Body of pancreas (tissue), 4 donors: Measurements from ENCODE around the gene HMX2. TPM values are rescaled to one million over a fixed set of nuclear protein-coding genes. Genes with fewer than 3 reads are reported as not detected.

Source experiments
- ATAC-seq: fragments of 150-250 bp; one replicate; pipeline ENCODE4 v1.9.1; 2016
- DNase-seq, 4 donors: peaks; one replicate each; pipeline ENCODE4 v3.0.0-alpha.2; 2019
- H3K27ac ChIP-seq, 4 donors: fragments of 200-600 bp; sonication (generic); 1 replicate in 3 of 4; 2 replicates in 1 of 4; pipeline versions ENCODE4 v1.5.1 to v1.6.1; 2016 to 2019; ENCODE audit warnings: mild to moderate bottlenecking in 1 of 4, mixed read lengths in 1 of 4, moderate library complexity in 1 of 4
- H3K27me3 ChIP-seq, 2 donors: fragments of 200-600 bp; sonication (generic); one replicate each; pipeline ENCODE4 v1.6.0; 2016; ENCODE audit warnings: mild to moderate bottlenecking in 1 of 2
- H3K36me3 ChIP-seq, 2 donors: fragments of 200-600 bp; sonication (generic); replicated peaks in 1 of 2; 2 replicates each; pipeline ENCODE4 v1.5.1; 2016; ENCODE audit warnings: low read depth in 2 of 2; ENCODE audit not compliant: insufficient read depth in 1 of 2
- H3K4me1 ChIP-seq: fragments of 200-600 bp; sonication (generic); one replicate; pipeline ENCODE4 v1.6.0; 2016
- H3K4me3 ChIP-seq, 2 donors: fragments of 200-600 bp; sonication (generic); 1 replicate in 1 of 2; 2 replicates in 1 of 2; pipeline ENCODE4 v1.5.1; 2016 to 2019
- H3K9me3 ChIP-seq, 3 donors: fragments of 200-600 bp; sonication (generic); 1 replicate in 2 of 3; 2 replicates in 1 of 3; pipeline ENCODE4 v1.5.1; 2016
- POLR2A ChIP-seq, 3 donors: fragments of 450-650 bp; IDR thresholded peaks; one replicate each; pipeline ENCODE4 v1.6.1; 2016; ENCODE audit warnings: antibody characterized with exemption in 3 of 3, mild to moderate bottlenecking in 2 of 3
- WGBS, 2 donors: methylation state at CpG; one replicate each; pipeline ENCODE4 v1.1.5; 2017; 5-methylcytosine and 5-hydroxymethylcytosine counted together
- intact Hi-C: fragments of 100-400 bp; cut with DNase I; formaldehyde crosslinking; loops from one replicate; pipeline ENCODE4 v1.15.1; 2023
- total RNA-seq, 2 donors: library from RNA; depleted of rRNA; stranded (reverse); fragments of >200 nt; gene quantifications; one replicate each; pipeline ENCODE4 v1.1.0, GENCODE V29; 2016
- TF ChIP-seq, protein P1 (sequence below), 7 experiments: fragments of 450-650 bp in 4 of 7; fragments of 200-600 bp in 3 of 7; sonication (generic) in 3 of 7; IDR thresholded peaks; one replicate each; pipeline ENCODE4 v1.5.1; 2016 to 2019; ENCODE audit warnings: antibody characterized with exemption in 7 of 7

Gene HMX2
- total RNA-seq, 2 donors from 2014 or later = not detected

DNA sequence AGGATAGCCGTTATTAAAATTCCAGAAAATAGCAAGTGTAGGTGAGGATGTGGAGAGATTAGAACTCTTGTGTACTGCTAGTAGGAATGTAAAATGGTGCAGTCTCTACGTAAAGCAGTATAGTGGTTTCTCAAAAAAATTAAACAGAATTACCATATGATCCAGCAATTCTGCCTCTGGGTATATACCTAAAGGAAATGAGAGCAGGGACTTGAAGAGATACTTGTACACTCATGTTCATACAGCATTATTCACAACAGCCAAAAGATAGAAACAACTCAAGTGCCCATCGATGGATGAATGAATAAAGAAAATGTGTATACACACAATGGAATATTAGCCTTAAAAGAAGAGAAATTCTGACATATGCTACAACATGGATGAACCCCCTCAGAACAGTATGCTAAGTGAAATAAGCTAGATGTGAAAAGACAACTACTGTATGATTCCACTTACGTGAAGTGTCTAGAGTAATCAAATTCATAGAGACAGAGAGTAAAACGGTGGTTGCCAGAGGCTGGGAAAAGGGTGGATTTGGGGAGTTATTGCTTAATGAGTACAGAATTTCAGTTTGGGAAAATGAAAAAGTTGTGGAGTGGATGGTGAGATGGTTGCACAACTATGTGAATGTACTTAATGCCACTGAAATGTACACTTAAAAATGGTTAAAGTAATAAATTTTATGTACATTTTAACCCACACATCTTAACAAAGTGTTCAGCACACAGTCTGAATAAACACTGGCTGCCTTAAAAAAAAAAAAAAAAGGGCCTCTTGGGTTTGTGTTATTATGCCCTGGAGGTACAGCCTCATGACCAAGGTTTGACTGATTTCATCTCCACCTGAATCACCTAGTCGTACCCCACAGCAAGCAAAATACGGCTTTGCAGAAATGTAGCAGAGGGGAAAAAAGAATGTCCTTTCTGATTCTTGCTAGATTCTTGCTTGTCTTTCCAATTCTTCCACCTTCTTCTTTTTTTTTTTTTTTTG lies 32.5 kb downstream of the HMX2 start:
- no peak overlapping the region for H3K4me3 ChIP-seq
- intact Hi-C loops = no loop called here
- 90 to 91% methylated on average over 7 of the region's 7 CpGs for WGBS, 2 donors
- no peaks in the 10 kb centered on the region for H3K9me3 ChIP-seq
- TF ChIP-seq POLR2A (IDR thresholded peaks at IDR 0.05) = no peak
- TF ChIP-seq, protein P1, sequence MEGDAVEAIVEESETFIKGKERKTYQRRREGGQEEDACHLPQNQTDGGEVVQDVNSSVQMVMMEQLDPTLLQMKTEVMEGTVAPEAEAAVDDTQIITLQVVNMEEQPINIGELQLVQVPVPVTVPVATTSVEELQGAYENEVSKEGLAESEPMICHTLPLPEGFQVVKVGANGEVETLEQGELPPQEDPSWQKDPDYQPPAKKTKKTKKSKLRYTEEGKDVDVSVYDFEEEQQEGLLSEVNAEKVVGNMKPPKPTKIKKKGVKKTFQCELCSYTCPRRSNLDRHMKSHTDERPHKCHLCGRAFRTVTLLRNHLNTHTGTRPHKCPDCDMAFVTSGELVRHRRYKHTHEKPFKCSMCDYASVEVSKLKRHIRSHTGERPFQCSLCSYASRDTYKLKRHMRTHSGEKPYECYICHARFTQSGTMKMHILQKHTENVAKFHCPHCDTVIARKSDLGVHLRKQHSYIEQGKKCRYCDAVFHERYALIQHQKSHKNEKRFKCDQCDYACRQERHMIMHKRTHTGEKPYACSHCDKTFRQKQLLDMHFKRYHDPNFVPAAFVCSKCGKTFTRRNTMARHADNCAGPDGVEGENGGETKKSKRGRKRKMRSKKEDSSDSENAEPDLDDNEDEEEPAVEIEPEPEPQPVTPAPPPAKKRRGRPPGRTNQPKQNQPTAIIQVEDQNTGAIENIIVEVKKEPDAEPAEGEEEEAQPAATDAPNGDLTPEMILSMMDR (IDR thresholded peaks at IDR 0.05) = no peak
- no peaks in the 10 kb centered on the region for H3K27me3 ChIP-seq
- DNase-seq (no peak), ATAC-seq (no peak)
- no peaks in the 10 kb centered on the region for H3K36me3 ChIP-seq
- H3K4me1 ChIP-seq = no peaks in the 10 kb centered on the region
- no peak overlapping the region for H3K27ac ChIP-seq

DNA sequence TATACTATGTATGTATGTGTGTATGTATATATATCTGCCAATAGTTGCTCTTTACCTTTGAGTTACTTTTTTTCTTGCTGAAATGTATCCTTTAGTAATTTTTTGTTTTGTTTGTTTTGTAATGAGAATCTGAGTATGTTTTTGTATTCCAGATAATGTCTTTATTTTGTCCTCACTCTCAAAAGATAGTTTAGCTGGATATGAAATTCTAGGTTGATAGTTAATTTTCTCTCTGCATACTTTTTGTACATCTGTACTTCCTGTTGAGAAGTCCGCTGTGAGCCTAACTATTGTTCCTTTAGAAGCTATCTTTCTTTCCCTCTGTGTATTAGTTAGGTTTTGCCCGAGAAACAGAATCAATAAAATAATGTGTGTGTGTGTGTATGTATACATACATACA lies 35.8 kb downstream of the HMX2 start:
- Histone ChIP-seq H3K4me3 (no peak overlapping the region), H3K4me1 (no peaks in the 10 kb centered on the region), H3K9me3 (no peaks in the 10 kb centered on the region), H3K36me3 (no peaks in the 10 kb centered on the region), H3K27me3 (no peaks in the 10 kb centered on the region), H3K27ac (no peak overlapping the region)
- TF ChIP-seq, protein P1 (IDR thresholded peaks at IDR 0.05) = no peak
- TF ChIP-seq POLR2A (IDR thresholded peaks at IDR 0.05) = no peak
- ATAC-seq = no peak
- intact Hi-C loops = no loop called here
- DNase-seq = no peak
- WGBS, 2 donors = 97 to 100% methylated on average over 2 of the region's 2 CpGs

DNA sequence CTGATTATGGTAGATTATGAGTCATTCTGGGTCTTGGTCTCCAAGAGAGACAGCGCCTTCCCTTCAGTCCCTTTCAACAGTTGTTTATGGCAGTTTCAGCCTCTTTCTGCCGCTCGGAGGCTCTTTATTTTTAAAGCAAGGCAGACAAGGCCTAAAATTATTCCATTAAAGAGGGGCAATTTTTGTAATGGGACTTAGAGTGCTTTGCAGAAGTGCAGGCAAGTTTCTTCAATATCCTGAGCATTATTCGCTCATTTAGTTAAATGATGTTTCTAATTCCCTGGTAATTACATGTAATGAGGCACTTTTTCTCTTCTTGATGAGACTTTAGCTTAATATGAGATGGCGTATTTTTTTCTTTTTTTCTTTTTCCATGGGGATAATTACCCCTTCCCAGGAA lies 39.8 kb downstream of the HMX2 start:
- no peaks in the 10 kb centered on the region for H3K36me3 ChIP-seq
- no peaks in the 10 kb centered on the region for H3K9me3 ChIP-seq
- 97 to 98% methylated on average over 5 of the region's 5 CpGs for WGBS, 2 donors
- ATAC-seq (no peak), DNase-seq (no peak)
- no peaks in the 10 kb centered on the region for H3K4me1 ChIP-seq
- H3K27ac ChIP-seq = no peak overlapping the region
- no peaks in the 10 kb centered on the region for H3K27me3 ChIP-seq
- TF ChIP-seq POLR2A (IDR thresholded peaks at IDR 0.05) = no peak
- TF ChIP-seq, protein P1 (IDR thresholded peaks at IDR 0.05) = no peak
- no peak overlapping the region for H3K4me3 ChIP-seq
- intact Hi-C loops = no loop called here

DNA sequence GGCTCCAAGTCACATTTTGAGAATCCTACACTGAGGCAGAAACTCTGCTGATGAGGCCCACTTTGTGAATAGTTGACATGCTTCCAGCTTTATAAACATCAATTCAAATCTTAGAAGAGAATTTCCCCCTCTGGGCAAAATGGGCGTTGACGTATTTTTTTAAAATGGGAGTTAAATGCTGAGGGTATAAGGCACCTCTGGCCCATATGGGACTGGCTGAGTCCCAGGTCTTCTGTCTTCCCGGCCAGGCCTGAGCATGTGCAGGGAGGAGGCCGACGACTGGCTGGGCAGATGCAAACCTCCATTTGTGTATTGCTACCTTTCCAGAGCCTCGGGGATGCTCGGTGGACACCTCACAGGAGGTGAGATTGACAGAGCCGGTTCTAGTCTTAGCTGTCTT lies 44.0 kb downstream of the HMX2 start:
- DNase-seq (no peak), ATAC-seq (no peak)
- 82 to 97% methylated on average over 4 to 8 of the region's 8 CpGs for WGBS, 2 donors
- intact Hi-C loops = no loop called here
- Histone ChIP-seq H3K27me3 (no peaks in the 10 kb centered on the region), H3K27ac (no peak overlapping the region), H3K9me3 (no peaks in the 10 kb centered on the region), H3K36me3 (no peaks in the 10 kb centered on the region), H3K4me3 (no peak overlapping the region), H3K4me1 (no peaks in the 10 kb centered on the region)
- TF ChIP-seq, protein P1 (IDR thresholded peaks at IDR 0.05) = no peak
- no peak for TF ChIP-seq POLR2A (IDR thresholded peaks at IDR 0.05)
